ENCODE results near the gene POLR2J2.
"Not testable (repeated sequence)": the region's sequence is repeated elsewhere in the genome, so short reads cannot be mapped to it uniquely, and the experiment has no call there.

The POLR2J2 gene

GRCh38 chr7:102675545-102675944 lies 4.1 kb upstream of the POLR2J2 start:
- intact Hi-C loops (cut with DNase I), result not testable (repeated sequence)
- DNase-seq, result peak in 3 of 42 donors; percentile 5 to 15 (median 8)

GRCh38 chr7:102673447-102674067 lies 2.1 kb upstream of the POLR2J2 start:
- intact Hi-C loops (cut with DNase I), result not testable (repeated sequence)
- DNase-seq, result peak in 2 of 42 donors; percentile 13

DNA sequence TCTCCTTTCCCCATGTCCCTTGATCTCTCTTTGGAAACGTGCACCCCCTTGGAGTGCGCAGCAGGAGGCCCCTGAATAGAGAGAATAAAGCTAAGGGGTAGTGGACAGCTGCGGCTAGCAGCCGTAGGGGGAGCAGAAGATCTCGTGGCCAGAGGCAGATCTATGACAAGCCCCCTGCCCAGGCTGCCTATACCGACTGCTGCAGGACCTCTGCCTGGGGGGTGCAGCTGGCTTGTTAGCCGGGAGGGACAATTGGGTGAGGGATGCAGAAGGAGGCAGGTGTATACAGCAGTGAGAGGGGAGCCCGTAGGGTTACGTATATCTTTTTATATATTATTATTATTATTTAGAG lies 469 bp upstream of the POLR2J2 start:
- DNase-seq; intact Hi-C loops (cut with DNase I): not testable (repeated sequence)

- peak in 29 of 42 donors; percentile 3 to 55 (median 20) for DNase-seq
Measured at GRCh38 chr7:102667523-102667922, 3.9 kb downstream of the POLR2J2 start.

DNA sequence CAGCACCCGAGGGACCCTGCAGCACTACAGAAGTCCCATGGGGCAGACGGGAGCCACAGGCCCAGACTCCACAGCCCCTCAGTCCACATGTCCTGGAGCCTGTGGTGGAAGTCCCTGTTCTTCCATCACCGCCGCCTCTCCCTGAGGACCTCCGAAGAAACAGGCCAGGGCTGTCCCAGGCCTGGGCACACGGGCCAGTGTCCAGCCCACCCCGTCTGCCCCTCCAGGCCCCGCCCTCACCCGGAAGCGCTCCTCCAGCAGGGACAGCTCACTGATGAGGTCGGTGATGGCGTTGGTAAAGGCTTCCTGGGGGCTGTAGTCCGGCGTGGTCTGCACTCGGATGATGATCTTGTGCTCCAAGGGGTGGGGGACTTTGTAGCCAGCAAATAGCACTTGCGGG lies 4.6 kb downstream of the POLR2J2 start:
- intact Hi-C loops (cut with DNase I); DNase-seq: not testable (repeated sequence)

More at GRCh38 chr7:102667523-102667922, 3.9 kb downstream of the POLR2J2 start:
- intact Hi-C loops (cut with DNase I), result not testable (repeated sequence)

- intact Hi-C loops (cut with DNase I), result not testable (repeated sequence)
- peak in 1 of 42 donors; percentile 4 for DNase-seq
Measured at GRCh38 chr7:102664765-102665164, 6.7 kb downstream of the POLR2J2 start.

- DNase-seq; intact Hi-C loops (cut with DNase I): not testable (repeated sequence)
Measured at GRCh38 chr7:102649924-102650323, 21.5 kb downstream of the POLR2J2 start, which contains the start of gene SPDYE2B. Gene SPDYE2B, plus strand, starts transcription at chr7:102650319. Its CDS starts 2,030 bp downstream, at chr7:102652349.

DNA sequence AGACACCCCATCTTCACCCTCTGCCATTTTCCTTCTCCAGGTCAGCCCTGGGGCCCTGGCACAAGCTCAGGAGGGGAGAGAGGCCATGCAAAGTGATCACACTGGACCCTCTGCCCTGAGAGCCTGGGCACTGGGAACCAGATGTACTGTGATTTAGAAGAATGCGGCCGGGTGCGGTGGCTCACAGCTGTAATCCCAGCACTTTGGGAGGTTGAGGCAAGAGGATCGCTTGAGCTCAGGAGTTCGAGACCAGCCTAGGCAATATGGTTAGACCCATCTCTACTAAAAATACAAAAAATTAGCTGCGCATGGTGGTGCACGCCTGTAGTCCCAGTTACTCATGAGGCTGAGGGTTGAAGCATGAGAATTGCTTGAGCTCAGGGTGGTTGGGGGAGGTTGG lies 23.6 kb downstream of the POLR2J2 start:
- intact Hi-C loops (cut with DNase I), result not testable (repeated sequence)
- DNase-seq, result peak in 1 of 42 donors; percentile 22

DNA sequence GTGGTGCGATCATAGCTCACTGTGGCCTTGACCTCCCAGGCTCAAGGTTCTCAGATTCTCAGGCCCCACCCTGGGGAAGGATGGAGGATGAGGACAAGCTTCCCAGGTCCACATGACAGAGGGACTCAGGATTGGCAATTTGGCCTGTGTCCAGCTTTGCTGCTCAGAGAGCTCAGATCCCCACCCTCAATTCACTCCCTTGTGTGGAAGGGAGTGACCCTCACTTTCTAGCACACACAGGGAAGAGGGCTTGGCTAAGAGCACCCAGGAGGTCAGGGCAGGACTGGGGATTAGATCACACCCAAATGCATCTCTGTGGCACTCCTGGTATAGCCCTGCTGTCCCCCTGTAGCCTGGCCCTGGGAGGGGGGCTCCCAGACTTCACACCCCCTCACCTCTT lies 28.1 kb downstream of the POLR2J2 start:
- DNase-seq; intact Hi-C loops (cut with DNase I): not testable (repeated sequence)

- DNase-seq; intact Hi-C loops (cut with DNase I): not testable (repeated sequence)
Measured at GRCh38 chr7:102642691-102643090, 28.8 kb downstream of the POLR2J2 start, which contains the start of gene UPK3BL1. Gene UPK3BL1, minus strand, starts transcription at chr7:102642791. Its CDS starts 50 bp downstream, at chr7:102642741.

GRCh38 chr7:102638848-102639247 lies 32.6 kb downstream of the POLR2J2 start:
- peak in 7 of 42 donors; percentile 0 to 25 (median 5) for DNase-seq
- intact Hi-C loops (cut with DNase I), result not testable (repeated sequence)

- intact Hi-C loops (cut with DNase I), result not testable (repeated sequence)
- peak in 1 of 42 donors; percentile 12 for DNase-seq
Measured at GRCh38 chr7:102636956-102637355, 34.5 kb downstream of the POLR2J2 start.

DNA sequence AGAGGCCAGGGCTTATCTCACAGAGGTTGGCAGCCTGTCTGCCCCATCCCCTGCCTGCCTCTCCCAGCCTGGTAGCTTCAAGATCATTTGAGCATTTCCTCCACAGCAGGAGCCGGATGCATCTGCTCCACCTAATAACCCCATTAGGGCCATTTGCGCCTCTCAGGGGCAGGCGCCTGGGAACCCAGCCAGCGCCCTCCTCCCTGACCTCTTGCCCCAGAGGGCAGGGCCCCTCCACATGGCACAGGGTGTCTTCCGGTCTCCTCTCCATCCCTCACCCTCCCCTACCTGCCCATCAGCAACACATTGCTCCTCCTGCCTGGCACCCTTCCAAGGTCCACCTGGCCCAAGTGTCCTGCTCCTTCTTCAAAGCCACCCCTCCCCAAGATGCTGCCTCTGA lies 36.1 kb downstream of the POLR2J2 start:
- DNase-seq; intact Hi-C loops (cut with DNase I): not testable (repeated sequence)

DNA sequence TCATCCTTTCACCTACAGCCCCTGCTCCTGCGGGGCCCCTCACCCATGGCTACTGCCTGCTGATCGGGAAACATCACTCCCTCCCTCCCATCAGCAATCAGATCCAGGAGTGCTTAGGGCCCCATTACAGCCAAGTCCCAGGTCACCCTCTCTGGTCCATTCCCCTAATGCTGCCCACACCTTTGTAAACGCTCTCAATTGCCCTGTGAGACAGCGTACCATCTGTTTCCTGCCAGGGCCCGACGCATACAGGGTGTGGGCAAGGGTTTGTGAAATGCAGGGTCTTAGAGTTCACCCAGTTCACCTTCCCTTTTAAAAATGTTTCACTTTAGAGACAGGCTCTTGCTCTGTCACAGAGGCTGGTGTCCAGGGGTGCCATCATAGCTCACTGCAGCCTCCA lies 37.2 kb downstream of the POLR2J2 start:
- intact Hi-C loops (cut with DNase I); DNase-seq: not testable (repeated sequence)

DNA sequence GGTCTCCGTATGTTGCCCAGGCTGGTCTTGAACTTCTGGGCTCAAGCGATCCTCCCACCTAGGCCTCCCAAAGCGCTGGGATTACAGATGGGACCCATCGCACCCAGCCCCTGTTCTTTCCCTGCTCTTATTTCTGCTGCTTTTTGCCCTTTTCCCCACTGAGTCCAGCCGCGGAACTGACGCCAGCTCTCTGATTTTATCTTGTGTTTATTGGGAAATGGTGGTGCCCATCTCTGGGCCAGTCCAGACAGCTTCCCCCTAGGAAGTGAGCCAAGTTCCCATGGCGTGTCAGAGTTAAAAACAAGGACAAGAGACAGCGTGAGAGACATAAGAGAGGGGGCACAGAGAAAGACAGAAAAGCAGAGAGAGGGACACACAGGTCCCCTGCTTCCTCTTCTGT lies 40.8 kb downstream of the POLR2J2 start:
- DNase-seq, result peak in 3 of 42 donors; percentile 0 to 22 (median 17)

GRCh38 chr7:102627271-102627904 lies 44.1 kb downstream of the POLR2J2 start:
- intact Hi-C loops (cut with DNase I); DNase-seq: not testable (repeated sequence)

More for the DNA sequence above, 40.8 kb downstream of the POLR2J2 start:
- intact Hi-C loops (cut with DNase I), result not testable (repeated sequence)

DNA sequence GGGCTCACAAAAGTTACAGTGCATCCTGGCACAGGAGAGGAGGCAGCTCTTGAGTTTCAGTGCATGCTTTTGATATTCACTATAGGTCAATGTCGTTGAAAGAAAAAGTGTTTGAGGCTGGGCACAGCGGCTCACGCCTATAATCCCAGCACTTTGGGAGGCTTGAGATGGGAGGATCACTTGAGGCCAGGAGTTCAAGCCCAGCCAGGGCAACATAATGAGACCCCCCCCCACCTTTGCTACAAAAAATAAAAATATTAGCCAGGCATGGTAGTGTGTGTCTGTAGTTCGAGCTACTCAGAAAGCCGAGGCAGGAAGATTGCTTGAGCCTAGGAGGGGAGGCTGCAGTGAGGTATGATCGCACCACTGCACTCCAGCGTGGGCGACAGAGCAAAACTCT lies 53.3 kb downstream of the POLR2J2 start:
- peak in 3 of 42 donors; percentile 1 to 18 (median 10) for DNase-seq
- intact Hi-C loops (cut with DNase I), result not testable (repeated sequence)

DNA sequence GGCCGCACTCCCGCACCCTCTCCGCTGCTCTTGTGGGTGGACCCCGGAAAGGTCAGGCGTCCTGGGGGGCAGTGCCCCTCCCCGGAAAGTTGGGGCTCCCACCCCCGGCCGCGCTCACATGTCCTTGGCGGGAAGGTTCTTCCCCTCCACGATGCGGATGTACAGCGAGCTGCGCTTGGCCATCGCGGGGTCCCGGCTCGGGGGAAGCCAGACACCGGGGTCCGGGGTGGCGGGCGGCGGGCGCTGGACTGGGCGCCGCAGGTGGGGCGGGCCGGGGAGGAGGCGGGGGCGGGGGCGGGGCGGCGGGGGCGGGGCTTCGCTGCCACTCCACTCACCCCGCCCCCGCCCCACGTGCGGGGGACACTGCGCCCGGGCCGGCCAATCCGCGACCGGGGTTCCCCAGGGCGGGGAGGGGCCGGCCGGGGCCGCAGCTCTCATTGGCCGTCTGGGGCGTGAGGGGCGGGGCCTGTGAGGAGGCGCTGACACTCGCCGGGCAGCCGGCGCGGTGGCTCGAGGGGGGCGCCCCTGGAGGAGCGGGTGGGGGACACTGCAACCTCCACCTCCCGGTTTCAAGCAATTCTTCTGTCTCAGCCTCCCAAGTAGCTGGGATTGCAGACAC lies 54.8 kb downstream of the POLR2J2 start, which contains the start of gene RASA4:
TSS of gene RASA4 (minus strand) at position 250 of the 619 bp plus-strand sequence. CDS start at position 183, 67 bp downstream.
- DNase-seq, result peak in 36 of 42 donors; percentile 3 to 71 (median 41)
- intact Hi-C loops (cut with DNase I), result not testable (repeated sequence)

All from head of caudate nucleus (tissue), 42 donors.